ENCODE data around the gene PCCB. TPM values are rescaled to one million over a fixed set of nuclear protein-coding genes. Genes with fewer than 3 reads are reported as not detected.

PCCB gene
- polyA plus RNA-seq, 1 donor from 2014 or later: 18.3 TPM

- Histone ChIP-seq H3K9me3 (ENCODE audit: low read length) (no peaks in the 10 kb centered on the region), H3K9ac (ENCODE audit: low read length) (no peak overlapping the region), H3K4me2 (ENCODE audit: low read length) (no peak overlapping the region), H3F3A (ENCODE audit: insufficient read depth, low read length, poor library complexity, severe bottlenecking) (no peaks in the 10 kb centered on the region), H4K20me1 (ENCODE audit: insufficient read depth) (no peaks in the 10 kb centered on the region), H3K9me2 (ENCODE audit: insufficient read depth, low read length) (no peaks in the 10 kb centered on the region), H3K27ac (ENCODE audit: low read length) (no peak overlapping the region), H2AFZ (ENCODE audit: low read depth, low read length) (no peak overlapping the region), H3K27me3 (ENCODE audit: insufficient read depth, low read depth, low read length) (no peaks in the 10 kb centered on the region), H3K79me2 (replicated peaks; ENCODE audit: insufficient read depth, low read length) (no peaks in the 10 kb centered on the region), H3K4me3 (ENCODE audit: low read length) (no peak overlapping the region), H3K36me3 (ENCODE audit: insufficient read depth, low read length) (peaks cover 5% of the 10 kb centered on the region)
- TF ChIP-seq POLR2AphosphoS5 (IDR thresholded peaks at IDR 0.05): no peak
- no peak for TF ChIP-seq REST (IDR thresholded peaks at IDR 0.05; ENCODE audit: borderline replicate concordance)
- no peak for TF ChIP-seq RAD21 (conservative IDR thresholded peaks at IDR 0.05)
- no peak for TF ChIP-seq TAF1 (IDR thresholded peaks at IDR 0.05; ENCODE audit: low read depth)
- no peak for TF ChIP-seq EZH2 (IDR thresholded peaks at IDR 0.05; ENCODE audit: borderline replicate concordance, insufficient read depth, low read length, poor library complexity, severe bottlenecking)
- TF ChIP-seq MXI1 (conservative IDR thresholded peaks at IDR 0.05; ENCODE audit: poor library complexity, severe bottlenecking): no peak
- TF ChIP-seq SMC3 (conservative IDR thresholded peaks at IDR 0.05; ENCODE audit: poor library complexity): no peak
- TF ChIP-seq CTCF (IDR thresholded peaks at IDR 0.05; ENCODE audit: poor library complexity, severe bottlenecking): no peak
- no peak for TF ChIP-seq EP300 (conservative IDR thresholded peaks at IDR 0.05; ENCODE audit: poor library complexity, severe bottlenecking)
Observed at GRCh38 chr3:136327671-136328070, 77.5 kb downstream of the PCCB start.

- H3K9ac ChIP-seq (ENCODE audit: low read length): no peak overlapping the region
- H3K9me2 ChIP-seq (ENCODE audit: insufficient read depth, low read length): no peaks in the 10 kb centered on the region
- no peak overlapping the region for H3K4me2 ChIP-seq (ENCODE audit: low read length)
- H3K4me3 ChIP-seq (ENCODE audit: low read length): no peak overlapping the region
- H3K9me3 ChIP-seq (ENCODE audit: low read length): no peaks in the 10 kb centered on the region
- H3F3A ChIP-seq (ENCODE audit: insufficient read depth, low read length, poor library complexity, severe bottlenecking): no peaks in the 10 kb centered on the region
- no peaks in the 10 kb centered on the region for H3K79me2 ChIP-seq (replicated peaks; ENCODE audit: insufficient read depth, low read length)
- no peaks in the 10 kb centered on the region for H4K20me1 ChIP-seq (ENCODE audit: insufficient read depth)
- TF ChIP-seq RAD21 (conservative IDR thresholded peaks at IDR 0.05) (no peak), MXI1 (conservative IDR thresholded peaks at IDR 0.05; ENCODE audit: poor library complexity, severe bottlenecking) (no peak), SMC3 (conservative IDR thresholded peaks at IDR 0.05; ENCODE audit: poor library complexity) (no peak), REST (IDR thresholded peaks at IDR 0.05; ENCODE audit: borderline replicate concordance) (no peak)
- no peaks in the 10 kb centered on the region for H3K27me3 ChIP-seq (ENCODE audit: insufficient read depth, low read depth, low read length)
- no peak overlapping the region for H3K27ac ChIP-seq (ENCODE audit: low read length)
- H3K36me3 ChIP-seq (ENCODE audit: insufficient read depth, low read length): peaks cover 20% of the 10 kb centered on the region
- H2AFZ ChIP-seq (ENCODE audit: low read depth, low read length): no peak overlapping the region
Observed at GRCh38 chr3:136329593-136329992, 79.5 kb downstream of the PCCB start.
